SIG-M5 treated with dmso at 0.1 percent for 504 hours (cell line): ENCODE results near the gene SOS1.

Experiments used
- DNase-seq: peaks from one replicate; lab custom pipeline; 2025; ENCODE audit not compliant: unreplicated experiment; lab: John Stamatoyannopoulos, UW

SOS1 gene

DNA sequence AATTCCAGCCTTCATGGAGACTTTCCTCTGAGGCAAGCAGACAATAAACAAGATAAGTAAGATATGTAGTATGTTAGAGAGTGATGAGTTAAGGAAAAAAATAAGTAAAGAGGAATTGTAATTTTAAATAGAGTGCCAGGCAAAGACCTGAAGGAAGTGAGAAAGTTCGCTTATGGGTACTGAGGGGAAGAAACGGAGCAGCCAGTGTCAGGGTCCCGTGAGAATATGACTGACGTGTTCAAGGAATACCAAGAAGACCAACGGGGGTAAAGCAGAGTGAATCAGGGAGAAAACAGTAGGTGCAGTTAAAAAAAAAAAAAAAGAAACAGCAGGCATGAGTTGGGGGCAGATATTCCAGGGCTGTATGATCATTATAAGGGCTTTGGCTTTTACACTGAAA, 186.1 kb downstream of the SOS1 start:
- no peak for DNase-seq

DNA sequence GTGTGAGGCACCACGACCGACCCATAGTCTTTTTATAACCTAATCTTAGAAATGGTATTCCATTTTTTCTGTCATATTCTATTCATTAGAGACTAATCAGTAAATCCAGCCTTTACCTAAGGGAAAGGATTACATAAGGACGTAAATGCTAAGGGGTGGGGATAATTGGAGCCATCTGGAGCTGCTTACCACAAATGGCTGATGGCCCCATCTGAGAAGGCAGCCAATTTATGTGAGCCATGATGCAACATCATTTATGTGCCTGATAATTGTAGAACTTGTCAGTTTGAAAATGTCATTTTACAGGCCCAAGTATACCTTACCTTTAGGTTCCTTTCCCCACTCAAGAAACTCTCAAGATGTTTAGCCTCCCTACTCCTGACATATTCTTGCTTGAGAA, 187.2 kb downstream of the SOS1 start:
- DNase-seq = no peak

DNA sequence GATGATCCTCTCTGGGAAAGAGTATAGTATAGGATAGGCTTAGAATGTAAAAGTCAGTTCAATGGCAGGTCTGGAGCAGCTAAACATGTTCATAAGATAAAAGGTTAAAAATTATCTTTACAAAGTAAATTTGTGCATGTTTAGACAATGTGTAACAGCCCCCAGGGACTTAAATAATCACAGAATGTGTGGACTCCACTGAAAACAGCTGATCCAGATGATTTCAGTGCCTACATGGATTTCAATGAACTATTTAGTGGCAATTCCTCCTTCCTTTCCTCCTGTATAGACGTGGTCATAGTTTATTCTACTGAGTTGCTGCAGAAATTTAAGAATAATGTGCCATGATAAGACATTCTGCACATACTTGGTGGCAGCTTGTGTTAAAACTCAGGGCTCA, 188.3 kb downstream of the SOS1 start:
- no peak for DNase-seq
